Measurements from ENCODE around the gene ACTR3C.

DNA sequence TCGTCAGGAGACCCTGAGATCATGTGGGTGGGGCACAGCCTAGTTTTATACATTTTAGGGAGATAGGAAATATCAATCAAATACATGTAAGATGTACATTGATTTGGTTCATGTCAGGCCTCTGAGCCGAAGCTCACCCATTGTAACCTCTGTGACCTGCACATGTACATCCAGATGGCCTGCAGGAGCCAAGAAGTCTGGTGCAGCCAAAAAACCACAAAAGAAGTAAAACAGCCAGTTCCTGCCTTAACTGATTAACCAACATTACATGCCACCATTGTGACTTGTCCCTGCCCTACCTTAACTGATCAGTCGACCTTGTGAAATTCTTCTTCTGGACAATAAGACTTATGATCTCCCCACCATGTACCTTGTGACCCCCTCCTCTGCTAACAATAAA, 16.2 kb downstream of the ACTR3C start:
- TF ChIP-seq EZH2 (IDR thresholded peaks at IDR 0.05) = no peak
- TF ChIP-seq EZH2phosphoT487 (IDR thresholded peaks at IDR 0.05) = no peak
